Measurements from ENCODE around the gene MMP28.
"Not testable (repeated sequence)": the region's sequence is repeated elsewhere in the genome, so short reads cannot be mapped to it uniquely, and the experiment has no call there.

Gene MMP28

GRCh38 chr17:35765086-35765710 is 30.2 kb downstream of the MMP28 start:
- no peak for DNase-seq

GRCh38 chr17:35764123-35764991 is 31.1 kb downstream of the MMP28 start:
- peak; percentile 87 for DNase-seq

GRCh38 chr17:35763767-35764122 is 31.7 kb downstream of the MMP28 start:
- DNase-seq = no peak

GRCh38 chr17:35761601-35762000 is 33.8 kb downstream of the MMP28 start:
- no peak for DNase-seq

GRCh38 chr17:35760587-35760986 is 34.9 kb downstream of the MMP28 start, which contains the start of gene C17orf50:
C17orf50 (plus strand) TSS chr17:35760887; CDS start chr17:35760942, 55 bp downstream.
- no peak for DNase-seq

GRCh38 chr17:35757243-35757642 is 38.2 kb downstream of the MMP28 start:
- no peak for DNase-seq

- no peak for DNase-seq
Observed at GRCh38 chr17:35752945-35753764, 42.3 kb downstream of the MMP28 start, which contains the start of gene GAS2L2. GAS2L2 (minus strand) TSS chr17:35753239; CDS start chr17:35752850, 389 bp downstream.

GRCh38 chr17:35752471-35752870 is 43.0 kb downstream of the MMP28 start:
- DNase-seq = no peak

GRCh38 chr17:35751541-35751940 is 43.9 kb downstream of the MMP28 start:
- DNase-seq = not testable (repeated sequence)

- DNase-seq = no peak
Observed at GRCh38 chr17:35750526-35751395, 44.7 kb downstream of the MMP28 start.

- no peak for DNase-seq
Observed at GRCh38 chr17:35749560-35750412, 45.7 kb downstream of the MMP28 start.

GRCh38 chr17:35748979-35749378 is 46.5 kb downstream of the MMP28 start:
- DNase-seq = no peak

- no peak for DNase-seq
Observed at GRCh38 chr17:35748341-35748841, 47.0 kb downstream of the MMP28 start.

GRCh38 chr17:35747540-35748017 is 47.9 kb downstream of the MMP28 start:
- DNase-seq = peak; percentile 69

GRCh38 chr17:35745749-35746320 is 49.6 kb downstream of the MMP28 start:
- DNase-seq = no peak

GRCh38 chr17:35745246-35745645 is 50.2 kb downstream of the MMP28 start:
- no peak for DNase-seq

GRCh38 chr17:35744830-35745229 is 50.6 kb downstream of the MMP28 start:
- DNase-seq = no peak

- no peak for DNase-seq
Observed at GRCh38 chr17:35743626-35744328, 51.7 kb downstream of the MMP28 start.

GRCh38 chr17:35742896-35743477 is 52.5 kb downstream of the MMP28 start:
- no peak for DNase-seq

Data from CD4-positive, alpha-beta T cell treated with Interferon gamma for 1 hour (primary cell).